HCT116 (cell line): Measurements from ENCODE around the gene UBQLN1. TPM values are rescaled to one million over a fixed set of nuclear protein-coding genes. Genes with fewer than 3 reads are reported as not detected.

Source experiments
- ATAC-seq: fragments of 200-7000 bp; cut with Tn5 transposase; 2 replicates; pipeline ENCODE4 v1.9.1; 2020; ENCODE audit warnings: mild to moderate bottlenecking, moderate library complexity
- Bru-seq: library from RNA; stranded (reverse); fragments of 400-500 nt; gene quantifications from one replicate; lab custom pipeline; 2021; lab: Mats Ljungman, UMichigan
- BruChase-seq, 2 experiments: library from RNA; stranded (reverse); fragments of 400-500 nt; gene quantifications; one replicate each; lab custom pipeline; 2021; lab: Mats Ljungman, UMichigan
- BruUV-seq: library from RNA; stranded (reverse); fragments of 400-500 nt; replicated peaks from 2 replicates; lab custom pipeline; 2021; lab: Mats Ljungman, UMichigan
- CTCF ChIA-PET: fragments of 300-600 bp; sonication (Branson Sonifier 250); formaldehyde crosslinking; loops from one replicate; lab custom pipeline; 2021; ENCODE audit warnings: antibody characterized with exemption; lab: Charles Lee
- POLR2A ChIA-PET: fragments of 300-600, 350-600 bp; sonication (Branson Sonifier 250); formaldehyde crosslinking; loops from one replicate; lab custom pipeline; 2021; ENCODE audit warnings: antibody characterized with exemption; lab: Charles Lee
- RAD21 ChIA-PET, 2 experiments: fragments of 300-600 bp; sonication (Branson Sonifier 250); formaldehyde crosslinking; loops; one replicate each; lab custom pipeline; 2023; ENCODE audit warnings: low total read pairs in 2 of 2; ENCODE audit not compliant: uncharacterized antibody in 2 of 2, unreplicated experiment in 2 of 2, low non-redundant PET in 1 of 2; lab: Charles Lee
- DNase-seq: peaks from one replicate; pipeline ENCODE4 v3.0.0-alpha.2; 2010; ENCODE audit warnings: low read depth, low spot score
- H2AFZ ChIP-seq: fragments of 200-600 bp; shearing (Covaris generic), sonication (generic); 2 replicates; pipeline ENCODE4 v1.6.1; 2017; ENCODE audit warnings: low read depth, mixed run types, mixed read lengths, antibody characterized with exemption, low read length; ENCODE audit not compliant: poor library complexity, severe bottlenecking
- H3K27ac ChIP-seq: 2 replicates; pipeline ENCODE4 v1.5.1; 2012; ENCODE audit warnings: low read depth, low read length
- H3K27me3 ChIP-seq: fragments of 200-600 bp; sonication (generic); 2 replicates; pipeline ENCODE4 v1.6.1; 2016; ENCODE audit warnings: mixed run types, low read length, mixed read lengths; ENCODE audit not compliant: insufficient read depth
- H3K36me3 ChIP-seq, 2 experiments: fragments of 200-500 bp in 1 of 2; fragments of 200-600 bp in 1 of 2; sonication (Bioruptor generic) in 1 of 2; sonication (generic) in 1 of 2; 2 replicates each; pipeline versions ENCODE4 v1.5.1 to v1.6.1; 2014 to 2016; ENCODE audit warnings: low read length in 2 of 2, inconsistent platforms in 1 of 2, mixed read lengths in 1 of 2, mixed run types in 1 of 2; ENCODE audit not compliant: insufficient read depth in 2 of 2, control insufficient read depth in 1 of 2
- H3K4me1 ChIP-seq, 2 experiments: fragments of 200-600 bp in 1 of 2; sonication (generic) in 1 of 2; 2 replicates each; pipeline versions ENCODE4 v1.5.1 to v1.6.1; 2012 to 2017; ENCODE audit warnings: low read length in 2 of 2, inconsistent platforms in 1 of 2, mild to moderate bottlenecking in 1 of 2, mixed read lengths in 1 of 2, mixed run types in 1 of 2, moderate library complexity in 1 of 2; ENCODE audit not compliant: insufficient read depth in 2 of 2, control insufficient read depth in 1 of 2
- H3K4me2 ChIP-seq: fragments of 200-600 bp; sonication (generic); 2 replicates; pipeline ENCODE4 v1.6.1; 2017; ENCODE audit warnings: mixed run types, low read length, mixed read lengths
- H3K4me3 ChIP-seq, 2 experiments: fragments of 200-600 bp in 1 of 2; sonication (generic) in 1 of 2; replicated peaks in 1 of 2; 2 replicates each; pipeline ENCODE4 v1.5.1; 2011 to 2016; ENCODE audit warnings: low read length in 2 of 2, control low read depth in 1 of 2, low read depth in 1 of 2, mild to moderate bottlenecking in 1 of 2, mixed read lengths in 1 of 2, mixed run types in 1 of 2
- H3K79me2 ChIP-seq: fragments of 200-600 bp; sonication (generic); 2 replicates; pipeline ENCODE4 v1.6.1; 2017; ENCODE audit warnings: mild to moderate bottlenecking, mixed run types, low read length, moderate library complexity, mixed read lengths; ENCODE audit not compliant: insufficient read depth
- H3K9ac ChIP-seq: fragments of 200-600 bp; sonication (generic); 2 replicates; pipeline ENCODE4 v1.6.1; 2016; ENCODE audit warnings: low read length, mixed read lengths
- H3K9me2 ChIP-seq: fragments of 200-600 bp; sonication (generic), shearing (Covaris generic); 2 replicates; pipeline ENCODE4 v1.6.1; 2017; ENCODE audit warnings: mixed run types, mild to moderate bottlenecking, moderate library complexity; ENCODE audit not compliant: insufficient read depth
- H3K9me3 ChIP-seq, 2 experiments: fragments of 200-500 bp in 1 of 2; fragments of 200-600 bp in 1 of 2; sonication (Bioruptor generic) in 1 of 2; sonication (generic) in 1 of 2; 2 replicates each; pipeline ENCODE4 v1.6.1; 2014 to 2017; ENCODE audit warnings: low read length in 2 of 2, mixed read lengths in 2 of 2, inconsistent platforms in 1 of 2, low read depth in 1 of 2, mild to moderate bottlenecking in 1 of 2, mixed run types in 1 of 2, moderate library complexity in 1 of 2; ENCODE audit not compliant: control insufficient read depth in 1 of 2, insufficient read depth in 1 of 2
- H4K20me1 ChIP-seq: fragments of 200-600 bp; sonication (generic), shearing (Covaris generic); 2 replicates; pipeline ENCODE4 v1.6.1; 2017; ENCODE audit warnings: mixed run types, mild to moderate bottlenecking, moderate library complexity; ENCODE audit not compliant: insufficient read depth
- CBX3 ChIP-seq: IDR thresholded peaks from 2 replicates; pipeline ENCODE4 v1.6.1; 2012; ENCODE audit warnings: low read depth
- ELF1 ChIP-seq: IDR thresholded peaks from 2 replicates; pipeline ENCODE4 v1.6.1; 2012; ENCODE audit warnings: low read depth, borderline replicate concordance
- EZH2 ChIP-seq: fragments of 200-600 bp; sonication (generic); IDR thresholded peaks from 2 replicates; pipeline ENCODE4 v1.6.1; 2017; ENCODE audit warnings: antibody characterized with exemption, mixed run types
- EZH2phosphoT487 ChIP-seq: fragments of 200-600 bp; IDR thresholded peaks from 2 replicates; pipeline ENCODE4 v1.6.1; 2018; ENCODE audit warnings: antibody characterized with exemption, borderline replicate concordance
- FOSL1 ChIP-seq: IDR thresholded peaks from 2 replicates; pipeline ENCODE4 v1.6.1; 2012; ENCODE audit warnings: low read depth
- POLR2A ChIP-seq: IDR thresholded peaks from 2 replicates; pipeline ENCODE4 v1.7.0; 2011; ENCODE audit warnings: borderline replicate concordance; ENCODE audit not compliant: insufficient read depth, insufficient read length; ENCODE audit errors: extremely low read depth
- POLR2AphosphoS5 ChIP-seq: IDR thresholded peaks from 2 replicates; pipeline ENCODE4 v1.6.1; 2011; ENCODE audit warnings: mild to moderate bottlenecking, low read depth, low read length, moderate library complexity
- RAD21 ChIP-seq: IDR thresholded peaks from 2 replicates; pipeline ENCODE4 v1.6.1; 2012; ENCODE audit warnings: low read depth, mild to moderate bottlenecking
- SRF ChIP-seq: IDR thresholded peaks from 2 replicates; pipeline ENCODE4 v1.6.1; 2012; ENCODE audit warnings: low read depth
- YY1 ChIP-seq: IDR thresholded peaks from 2 replicates; pipeline ENCODE4 v1.6.1; 2011; ENCODE audit warnings: low read length, low read depth, moderate library complexity, mild to moderate bottlenecking; ENCODE audit not compliant: insufficient replicate concordance; ENCODE audit errors: extremely low read depth
- intact Hi-C: fragments of 100-400 bp; cut with micrococcal nuclease; formaldehyde crosslinking; loops from 2 replicates; pipeline ENCODE4 v1.10.0; 2022
- long read RNA-seq: library from polyadenylated mRNA; unstranded; transcript quantifications from one replicate; pipeline ENCODE4 v2.0.0, GENCODE V29; 2021; ENCODE audit not compliant: unreplicated experiment
- polyA plus RNA-seq: library from polyadenylated mRNA; unstranded; fragments of >200 nt; gene quantifications from 2 replicates; pipeline ENCODE4 v1.2.1, GENCODE V29; 2012; ENCODE audit warnings: missing spikeins
- total RNA-seq: library from RNA; stranded (reverse); gene quantifications from one replicate; pipeline ENCODE4 v1.2.1, GENCODE V29; 2021; ENCODE audit not compliant: unreplicated experiment
- TF ChIP-seq, protein P1 (sequence below): IDR thresholded peaks from 2 replicates; pipeline ENCODE4 v1.6.1; 2012
- TF ChIP-seq, protein P2 (sequence below): IDR thresholded peaks from 2 replicates; pipeline ENCODE4 v1.6.1; 2012
- TF ChIP-seq, protein P3 (sequence below): IDR thresholded peaks from 2 replicates; pipeline ENCODE4 v1.6.1; 2011; ENCODE audit warnings: mild to moderate bottlenecking, low read length, moderate library complexity; ENCODE audit not compliant: insufficient replicate concordance; ENCODE audit errors: extremely low read depth
- TF ChIP-seq, protein P4 (sequence below): IDR thresholded peaks from 2 replicates; pipeline ENCODE4 v1.6.1; 2012; ENCODE audit warnings: low read depth
- TF ChIP-seq, protein P5 (sequence below), 3 experiments: fragments of 200-600 bp in 1 of 3; sonication (generic) in 1 of 3; IDR thresholded peaks in 2 of 3; conservative IDR thresholded peaks in 1 of 3; 2 replicates each; pipeline ENCODE4 v1.5.1; 2012 to 2017; ENCODE audit warnings: low read depth in 2 of 3, low read length in 2 of 3, antibody characterized with exemption in 1 of 3, borderline replicate concordance in 1 of 3, control low read depth in 1 of 3, mild to moderate bottlenecking in 1 of 3, mixed read lengths in 1 of 3, mixed run types in 1 of 3, moderate library complexity in 1 of 3; ENCODE audit not compliant: insufficient read depth in 1 of 3

UBQLN1 gene
- total RNA-seq: 128 TPM
- polyA plus RNA-seq: 74.8 and 85.9 TPM in 2 replicates
- percentile 94 among the genes with signal in this experiment for Bru-seq, nascent RNA
- BruChase-seq, experiment 1, labeled RNA remaining after a 6-hour chase: percentile 97 among the genes with signal in this experiment
- percentile 91 among the genes with signal in this experiment for BruChase-seq, experiment 2, labeled RNA remaining after a 2-hour chase
- long read RNA-seq, full-length matches to known transcripts: 78 of 95 reads
- long read RNA-seq, partial matches to known transcripts: 2 of 95 reads
- long read RNA-seq, other reads (novel, unspliced or antisense): 15 of 95 reads

DNA sequence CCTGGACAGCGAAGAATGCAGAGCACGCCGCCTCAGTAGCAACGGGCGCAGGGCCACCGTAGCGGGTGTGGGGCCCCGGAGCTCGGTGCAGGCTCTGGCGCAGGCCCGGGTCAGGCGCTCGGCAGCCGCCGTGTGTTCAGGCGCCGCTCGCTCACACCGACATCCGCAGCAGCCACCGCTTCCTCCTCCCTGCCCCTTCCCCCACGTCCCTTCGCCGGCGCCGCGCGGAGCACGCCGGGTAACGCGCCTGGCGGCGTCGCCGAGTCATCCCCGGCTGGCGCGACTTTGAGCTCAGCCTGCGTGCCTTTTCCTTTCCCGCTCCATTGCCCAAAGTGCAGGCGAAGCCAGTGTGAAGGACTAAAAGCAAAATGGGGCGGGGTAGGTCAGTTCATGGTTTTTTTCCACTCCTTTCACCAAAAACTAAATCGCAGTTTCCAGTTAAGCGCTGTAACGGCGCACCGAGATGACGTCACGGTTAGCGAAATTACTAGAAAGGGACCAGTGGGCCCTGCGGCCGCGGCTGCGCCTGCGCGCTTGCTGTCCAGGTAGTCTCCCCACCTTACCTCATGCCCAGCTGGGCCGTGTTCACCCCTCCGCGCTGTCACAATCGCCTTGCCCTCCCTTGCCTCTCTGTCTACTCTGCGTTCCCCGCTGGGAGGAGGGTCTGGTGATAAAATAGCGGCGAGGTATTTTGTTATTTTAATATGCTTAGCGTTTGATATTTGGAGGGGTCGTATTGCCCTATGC, at the start of gene UBQLN1:
Gene UBQLN1 (minus strand): TSS at position 191 of the 747 bp plus-strand sequence. CDS start 279 bp downstream, outside the sequence.
- peaks cover 15% of the 10 kb centered on the region; the same call in 1 of the 2 replicates for H4K20me1 ChIP-seq
- peaks cover 0 to 7% of the 10 kb centered on the region in 2 experiments; a peak in 2 of 4 replicates for H3K36me3 ChIP-seq
- no peaks in the 10 kb centered on the region for H3K9me2 ChIP-seq
- H3K9me3 ChIP-seq: no peaks in the 10 kb centered on the region
- peak within 1 kb of the TSS; percentile 91 for H3K27ac ChIP-seq
- peak within 1 kb of the TSS; percentile 96 for H3K9ac ChIP-seq
- H3K4me3 ChIP-seq: peak within 1 kb of the TSS; percentile 90 to 92
- RAD21 ChIA-PET: no interaction called here
- no peaks in the 10 kb centered on the region for H3K27me3 ChIP-seq
- H2AFZ ChIP-seq: peak within 1 kb of the TSS; percentile 65
- H3K79me2 ChIP-seq: peaks cover 48% of the 10 kb centered on the region
- ATAC-seq: peak; percentile 86
- peak within 1 kb of the TSS; percentile 98 for H3K4me2 ChIP-seq
- CTCF ChIA-PET: interaction anchor here (0.9 kb wide), 1 partner anchor 58 kb away, joined by 3 read pairs; no protein-coding TSS in a partner anchor
- peak; percentile 91 for DNase-seq
- peaks cover 6 to 28% of the 10 kb centered on the region in 2 experiments; a peak in 3 of 4 replicates for H3K4me1 ChIP-seq
- POLR2A ChIA-PET: interaction anchor here (1.0 to 1.3 kb wide), 5 partner anchors 8 to 213 kb away, joined by 3 read pairs; partner anchors contain the start of gene KIF27
- intact Hi-C loops: no loop called here
- BruUV-seq: no TSS peak
- TF ChIP-seq, protein P1, sequence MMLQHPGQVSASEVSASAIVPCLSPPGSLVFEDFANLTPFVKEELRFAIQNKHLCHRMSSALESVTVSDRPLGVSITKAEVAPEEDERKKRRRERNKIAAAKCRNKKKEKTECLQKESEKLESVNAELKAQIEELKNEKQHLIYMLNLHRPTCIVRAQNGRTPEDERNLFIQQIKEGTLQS: no peak
- peak; percentile 45 for TF ChIP-seq POLR2A
- peak; percentile 61 for TF ChIP-seq YY1
- TF ChIP-seq, protein P2, sequence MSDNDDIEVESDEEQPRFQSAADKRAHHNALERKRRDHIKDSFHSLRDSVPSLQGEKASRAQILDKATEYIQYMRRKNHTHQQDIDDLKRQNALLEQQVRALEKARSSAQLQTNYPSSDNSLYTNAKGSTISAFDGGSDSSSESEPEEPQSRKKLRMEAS: peak; percentile 82
- peak; percentile 91 for TF ChIP-seq SRF
- TF ChIP-seq ELF1: no peak; the same call in 1 of the 2 replicates
- TF ChIP-seq RAD21: no peak
- no peak; the same call in 1 of the 2 replicates for TF ChIP-seq FOSL1
- no peak for TF ChIP-seq EZH2
- TF ChIP-seq, protein P3, sequence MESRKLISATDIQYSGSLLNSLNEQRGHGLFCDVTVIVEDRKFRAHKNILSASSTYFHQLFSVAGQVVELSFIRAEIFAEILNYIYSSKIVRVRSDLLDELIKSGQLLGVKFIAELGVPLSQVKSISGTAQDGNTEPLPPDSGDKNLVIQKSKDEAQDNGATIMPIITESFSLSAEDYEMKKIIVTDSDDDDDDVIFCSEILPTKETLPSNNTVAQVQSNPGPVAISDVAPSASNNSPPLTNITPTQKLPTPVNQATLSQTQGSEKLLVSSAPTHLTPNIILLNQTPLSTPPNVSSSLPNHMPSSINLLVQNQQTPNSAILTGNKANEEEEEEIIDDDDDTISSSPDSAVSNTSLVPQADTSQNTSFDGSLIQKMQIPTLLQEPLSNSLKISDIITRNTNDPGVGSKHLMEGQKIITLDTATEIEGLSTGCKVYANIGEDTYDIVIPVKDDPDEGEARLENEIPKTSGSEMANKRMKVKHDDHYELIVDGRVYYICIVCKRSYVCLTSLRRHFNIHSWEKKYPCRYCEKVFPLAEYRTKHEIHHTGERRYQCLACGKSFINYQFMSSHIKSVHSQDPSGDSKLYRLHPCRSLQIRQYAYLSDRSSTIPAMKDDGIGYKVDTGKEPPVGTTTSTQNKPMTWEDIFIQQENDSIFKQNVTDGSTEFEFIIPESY: no peak
- TF ChIP-seq, protein P4, sequence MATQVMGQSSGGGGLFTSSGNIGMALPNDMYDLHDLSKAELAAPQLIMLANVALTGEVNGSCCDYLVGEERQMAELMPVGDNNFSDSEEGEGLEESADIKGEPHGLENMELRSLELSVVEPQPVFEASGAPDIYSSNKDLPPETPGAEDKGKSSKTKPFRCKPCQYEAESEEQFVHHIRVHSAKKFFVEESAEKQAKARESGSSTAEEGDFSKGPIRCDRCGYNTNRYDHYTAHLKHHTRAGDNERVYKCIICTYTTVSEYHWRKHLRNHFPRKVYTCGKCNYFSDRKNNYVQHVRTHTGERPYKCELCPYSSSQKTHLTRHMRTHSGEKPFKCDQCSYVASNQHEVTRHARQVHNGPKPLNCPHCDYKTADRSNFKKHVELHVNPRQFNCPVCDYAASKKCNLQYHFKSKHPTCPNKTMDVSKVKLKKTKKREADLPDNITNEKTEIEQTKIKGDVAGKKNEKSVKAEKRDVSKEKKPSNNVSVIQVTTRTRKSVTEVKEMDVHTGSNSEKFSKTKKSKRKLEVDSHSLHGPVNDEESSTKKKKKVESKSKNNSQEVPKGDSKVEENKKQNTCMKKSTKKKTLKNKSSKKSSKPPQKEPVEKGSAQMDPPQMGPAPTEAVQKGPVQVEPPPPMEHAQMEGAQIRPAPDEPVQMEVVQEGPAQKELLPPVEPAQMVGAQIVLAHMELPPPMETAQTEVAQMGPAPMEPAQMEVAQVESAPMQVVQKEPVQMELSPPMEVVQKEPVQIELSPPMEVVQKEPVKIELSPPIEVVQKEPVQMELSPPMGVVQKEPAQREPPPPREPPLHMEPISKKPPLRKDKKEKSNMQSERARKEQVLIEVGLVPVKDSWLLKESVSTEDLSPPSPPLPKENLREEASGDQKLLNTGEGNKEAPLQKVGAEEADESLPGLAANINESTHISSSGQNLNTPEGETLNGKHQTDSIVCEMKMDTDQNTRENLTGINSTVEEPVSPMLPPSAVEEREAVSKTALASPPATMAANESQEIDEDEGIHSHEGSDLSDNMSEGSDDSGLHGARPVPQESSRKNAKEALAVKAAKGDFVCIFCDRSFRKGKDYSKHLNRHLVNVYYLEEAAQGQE: no peak
- peak; percentile 79 for TF ChIP-seq POLR2AphosphoS5
- TF ChIP-seq, protein P5, sequence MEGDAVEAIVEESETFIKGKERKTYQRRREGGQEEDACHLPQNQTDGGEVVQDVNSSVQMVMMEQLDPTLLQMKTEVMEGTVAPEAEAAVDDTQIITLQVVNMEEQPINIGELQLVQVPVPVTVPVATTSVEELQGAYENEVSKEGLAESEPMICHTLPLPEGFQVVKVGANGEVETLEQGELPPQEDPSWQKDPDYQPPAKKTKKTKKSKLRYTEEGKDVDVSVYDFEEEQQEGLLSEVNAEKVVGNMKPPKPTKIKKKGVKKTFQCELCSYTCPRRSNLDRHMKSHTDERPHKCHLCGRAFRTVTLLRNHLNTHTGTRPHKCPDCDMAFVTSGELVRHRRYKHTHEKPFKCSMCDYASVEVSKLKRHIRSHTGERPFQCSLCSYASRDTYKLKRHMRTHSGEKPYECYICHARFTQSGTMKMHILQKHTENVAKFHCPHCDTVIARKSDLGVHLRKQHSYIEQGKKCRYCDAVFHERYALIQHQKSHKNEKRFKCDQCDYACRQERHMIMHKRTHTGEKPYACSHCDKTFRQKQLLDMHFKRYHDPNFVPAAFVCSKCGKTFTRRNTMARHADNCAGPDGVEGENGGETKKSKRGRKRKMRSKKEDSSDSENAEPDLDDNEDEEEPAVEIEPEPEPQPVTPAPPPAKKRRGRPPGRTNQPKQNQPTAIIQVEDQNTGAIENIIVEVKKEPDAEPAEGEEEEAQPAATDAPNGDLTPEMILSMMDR (IDR thresholded peaks at IDR 0.05 in 2 of 3, conservative IDR thresholded peaks at IDR 0.05 in 1 of 3; ENCODE audit: borderline replicate concordance in 1 of 3, insufficient read depth in 1 of 3, low read depth in 2 of 3, low read length in 2 of 3): no peak
- no peak for TF ChIP-seq EZH2phosphoT487
- peak; percentile 82; the same call in 1 of the 2 replicates for TF ChIP-seq CBX3
